Fibroblast of the aortic adventitia (primary cell): ENCODE results near the gene DDHD1. TPM values are rescaled to one million over a fixed set of nuclear protein-coding genes. Genes with fewer than 3 reads are reported as not detected.
"Not testable (repeated sequence)": the region's sequence is repeated elsewhere in the genome, so short reads cannot be mapped to it uniquely, and the experiment has no call there.

Experiments
- DNase-seq: peaks from one replicate; pipeline ENCODE4 v3.0.0-alpha.2; 2010; ENCODE audit warnings: low read depth
- H3K4me3 ChIP-seq: 2 replicates; pipeline ENCODE4 v1.5.1; 2011; ENCODE audit warnings: low read depth, mild to moderate bottlenecking, control low read depth, low read length, moderate library complexity
- total RNA-seq: library from RNA; depleted of rRNA; stranded (reverse); fragments of >200 nt; gene quantifications from 2 replicates; pipeline ENCODE4 v1.2.3, GENCODE V29; 2012; ENCODE audit warnings: low replicate concordance
- TF ChIP-seq, protein P1 (sequence below): IDR thresholded peaks from 2 replicates; pipeline ENCODE4 v1.5.1; 2011; ENCODE audit warnings: mild to moderate bottlenecking, low read length, control low read depth, inconsistent platforms; ENCODE audit not compliant: insufficient read depth

DDHD1 gene
- total RNA-seq, 1 donor = 47.8 TPM

GRCh38 chr14:53127151-53127550 is 26.0 kb downstream of the DDHD1 start:
- no peak for DNase-seq
- H3K4me3 ChIP-seq = peak overlapping the region; percentile 11
- TF ChIP-seq, protein P1, sequence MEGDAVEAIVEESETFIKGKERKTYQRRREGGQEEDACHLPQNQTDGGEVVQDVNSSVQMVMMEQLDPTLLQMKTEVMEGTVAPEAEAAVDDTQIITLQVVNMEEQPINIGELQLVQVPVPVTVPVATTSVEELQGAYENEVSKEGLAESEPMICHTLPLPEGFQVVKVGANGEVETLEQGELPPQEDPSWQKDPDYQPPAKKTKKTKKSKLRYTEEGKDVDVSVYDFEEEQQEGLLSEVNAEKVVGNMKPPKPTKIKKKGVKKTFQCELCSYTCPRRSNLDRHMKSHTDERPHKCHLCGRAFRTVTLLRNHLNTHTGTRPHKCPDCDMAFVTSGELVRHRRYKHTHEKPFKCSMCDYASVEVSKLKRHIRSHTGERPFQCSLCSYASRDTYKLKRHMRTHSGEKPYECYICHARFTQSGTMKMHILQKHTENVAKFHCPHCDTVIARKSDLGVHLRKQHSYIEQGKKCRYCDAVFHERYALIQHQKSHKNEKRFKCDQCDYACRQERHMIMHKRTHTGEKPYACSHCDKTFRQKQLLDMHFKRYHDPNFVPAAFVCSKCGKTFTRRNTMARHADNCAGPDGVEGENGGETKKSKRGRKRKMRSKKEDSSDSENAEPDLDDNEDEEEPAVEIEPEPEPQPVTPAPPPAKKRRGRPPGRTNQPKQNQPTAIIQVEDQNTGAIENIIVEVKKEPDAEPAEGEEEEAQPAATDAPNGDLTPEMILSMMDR = no peak

GRCh38 chr14:53126731-53127130 is 26.4 kb downstream of the DDHD1 start:
- peak; percentile 42 for DNase-seq
- TF ChIP-seq, protein P1 = no peak
- H3K4me3 ChIP-seq = peak overlapping the region; percentile 11

DNA sequence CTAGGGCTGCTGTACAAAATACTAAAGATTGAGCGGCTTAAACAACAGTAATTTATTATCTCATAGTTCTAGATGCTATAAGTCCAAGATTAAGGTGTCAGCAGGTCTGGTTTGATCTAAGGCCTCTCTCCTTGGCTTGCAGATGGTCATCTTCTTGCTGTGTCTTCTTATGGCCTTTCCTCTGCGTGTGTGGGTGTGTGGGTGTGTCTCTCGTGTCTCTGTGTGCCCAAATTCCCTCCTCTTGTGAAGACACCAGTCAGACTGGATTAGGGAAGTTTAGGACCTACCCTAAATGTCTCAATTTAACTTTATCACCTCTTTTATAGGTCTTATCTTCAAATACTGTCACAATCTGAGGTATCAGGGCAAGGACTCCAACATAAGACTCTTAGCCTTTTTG is 28.3 kb downstream of the DDHD1 start:
- H3K4me3 ChIP-seq = no peak overlapping the region
- DNase-seq = no peak
- TF ChIP-seq, protein P1 = no peak

- DNase-seq, H3K4me3 ChIP-seq: not testable (repeated sequence)
Observed at GRCh38 chr14:53121419-53121818, 31.7 kb downstream of the DDHD1 start.

DNA sequence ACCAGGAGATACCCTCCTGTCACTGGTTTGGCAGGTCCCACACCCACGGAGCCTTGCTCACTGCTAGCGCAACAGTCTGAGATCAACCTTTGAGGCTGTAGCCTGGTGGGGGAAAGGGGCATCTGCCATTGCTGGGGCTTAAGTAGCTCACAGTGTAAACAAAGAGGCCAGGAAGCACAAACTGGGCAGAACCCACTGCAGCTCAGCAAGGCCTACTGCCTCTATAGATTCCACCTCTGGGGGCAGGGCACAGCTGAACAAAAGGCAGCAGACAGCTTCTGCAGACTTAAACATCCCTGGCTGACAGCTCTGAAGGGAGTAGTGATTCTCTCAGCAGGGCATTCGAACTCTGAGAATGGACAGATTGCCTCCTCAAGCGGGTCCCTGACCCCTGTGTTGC is 35.6 kb downstream of the DDHD1 start:
- DNase-seq, H3K4me3 ChIP-seq: not testable (repeated sequence)

GRCh38 chr14:53113989-53114388 is 39.1 kb downstream of the DDHD1 start:
- no peak for DNase-seq
- TF ChIP-seq, protein P1 = no peak
- no peak overlapping the region for H3K4me3 ChIP-seq

GRCh38 chr14:53110096-53110495 is 43.0 kb downstream of the DDHD1 start:
- H3K4me3 ChIP-seq = no peak overlapping the region
- TF ChIP-seq, protein P1 = no peak
- no peak for DNase-seq

- TF ChIP-seq, protein P1 = no peak
- H3K4me3 ChIP-seq = no peak overlapping the region
- DNase-seq = no peak
Observed at GRCh38 chr14:53109105-53110041, 43.8 kb downstream of the DDHD1 start.
